ENCODE measurements around the gene XXYLT1. TPM values are rescaled to one million over a fixed set of nuclear protein-coding genes. Genes with fewer than 3 reads are reported as not detected.

The XXYLT1 gene
- total and polyA plus RNA-seq, 9 of the 15 experiments (the other 6 are each of a cell fraction or from before 2014, with no cell fraction given), result 1.9 to 18.9 (median 15.0) TPM

GRCh38 chr3:195150181-195151118, 120.5 kb downstream of the XXYLT1 start (continued):
- no peak for TF ChIP-seq GABPB2 (CRISPR knock-in tag; conservative IDR thresholded peaks at IDR 0.05)
- peak; percentile 66; the same call in 1 of the 2 replicates for TF ChIP-seq MTA3 (IDR thresholded peaks at IDR 0.05; ENCODE audit: borderline replicate concordance)
- 0 out of 2 replicates have a peak, but pooled peaks have one; percentile 28 for TF ChIP-seq NR4A1 (CRISPR knock-in tag; IDR thresholded peaks at IDR 0.05)
- peak; percentile 65; the same call in 1 of the 2 replicates for TF ChIP-seq NR4A1 (tag; IDR thresholded peaks at IDR 0.05)
- TF ChIP-seq, protein P1, sequence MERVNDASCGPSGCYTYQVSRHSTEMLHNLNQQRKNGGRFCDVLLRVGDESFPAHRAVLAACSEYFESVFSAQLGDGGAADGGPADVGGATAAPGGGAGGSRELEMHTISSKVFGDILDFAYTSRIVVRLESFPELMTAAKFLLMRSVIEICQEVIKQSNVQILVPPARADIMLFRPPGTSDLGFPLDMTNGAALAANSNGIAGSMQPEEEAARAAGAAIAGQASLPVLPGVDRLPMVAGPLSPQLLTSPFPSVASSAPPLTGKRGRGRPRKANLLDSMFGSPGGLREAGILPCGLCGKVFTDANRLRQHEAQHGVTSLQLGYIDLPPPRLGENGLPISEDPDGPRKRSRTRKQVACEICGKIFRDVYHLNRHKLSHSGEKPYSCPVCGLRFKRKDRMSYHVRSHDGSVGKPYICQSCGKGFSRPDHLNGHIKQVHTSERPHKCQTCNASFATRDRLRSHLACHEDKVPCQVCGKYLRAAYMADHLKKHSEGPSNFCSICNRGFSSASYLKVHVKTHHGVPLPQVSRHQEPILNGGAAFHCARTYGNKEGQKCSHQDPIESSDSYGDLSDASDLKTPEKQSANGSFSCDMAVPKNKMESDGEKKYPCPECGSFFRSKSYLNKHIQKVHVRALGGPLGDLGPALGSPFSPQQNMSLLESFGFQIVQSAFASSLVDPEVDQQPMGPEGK (CRISPR knock-in tag; IDR thresholded peaks at IDR 0.05; ENCODE audit: borderline replicate concordance), result no peak
- TF ChIP-seq ZNF778 (CRISPR knock-in tag; IDR thresholded peaks at IDR 0.05), result no peak
- peak; percentile 35 for TF ChIP-seq CHD1 (IDR thresholded peaks at IDR 0.05; ENCODE audit: low read length)
- TF ChIP-seq PPARD (CRISPR knock-in tag; IDR thresholded peaks at IDR 0.05), result no peak
- peak; percentile 77 for TF ChIP-seq SUPT5H (IDR thresholded peaks at IDR 0.05)
- peak; percentile 5; the same call in 1 of the 2 replicates for TF ChIP-seq ZNF583 (CRISPR knock-in tag; IDR thresholded peaks at IDR 0.05)
- no peak for TF ChIP-seq TCF7L2 (IDR thresholded peaks at IDR 0.05; ENCODE audit: low read depth, low read length)
- TF ChIP-seq MCM7 (IDR thresholded peaks at IDR 0.05), result peak in 1 of 2 experiments; percentile 52; a peak in 1 of 4 replicates
- peak; percentile 97 for TF ChIP-seq HDAC2 (IDR thresholded peaks at IDR 0.05)
- no peak for TF ChIP-seq ZNF699 (CRISPR knock-in tag; IDR thresholded peaks at IDR 0.05; ENCODE audit: insufficient replicate concordance)
- TF ChIP-seq THAP7 (CRISPR knock-in tag; IDR thresholded peaks at IDR 0.05), result no peak
- no peak for TF ChIP-seq ZNF511 (CRISPR knock-in tag; IDR thresholded peaks at IDR 0.05)
- TF ChIP-seq ZNF12 (CRISPR knock-in tag; IDR thresholded peaks at IDR 0.05), result no peak
- peak; percentile 57; the same call in 1 of the 2 replicates for TF ChIP-seq THRAP3 (IDR thresholded peaks at IDR 0.05; ENCODE audit: borderline replicate concordance)
- TF ChIP-seq ZSCAN29 (IDR thresholded peaks at IDR 0.05), result no peak
- peak; percentile 84; the same call in 1 of the 2 replicates for TF ChIP-seq ZNF175 (CRISPR knock-in tag; IDR thresholded peaks at IDR 0.05; ENCODE audit: low read depth)
- TF ChIP-seq SREBF1 (IDR thresholded peaks at IDR 0.05; ENCODE audit: borderline replicate concordance, low read depth, low read length), result no peak
- TF ChIP-seq ELK1 (CRISPR knock-in tag; IDR thresholded peaks at IDR 0.05), result no peak
- no peak for TF ChIP-seq ZNF512 (tag; IDR thresholded peaks at IDR 0.05)

Measured in K562 (cell line).